AG04450 (cell line): ENCODE data around the gene UBXN1. TPM values are rescaled to one million over a fixed set of nuclear protein-coding genes. Genes with fewer than 3 reads are reported as not detected.
A peak's percentile ranks its signal among the peaks of the same experiment; 100 is the strongest.

Source experiments
- CTCF ChIA-PET: fragments of 300-600, 350-600 bp; formaldehyde crosslinking; extraction: SDS; loops from one replicate; lab custom pipeline; 2022; ENCODE audit warnings: antibody characterized with exemption, inconsistent platforms; lab: Charles Lee
- POLR2A ChIA-PET: fragments of 350-600 bp; formaldehyde crosslinking; extraction: SDS; loops from one replicate; lab custom pipeline; 2021; ENCODE audit warnings: antibody characterized with exemption, inconsistent platforms; lab: Yijun Ruan, JAX
- DNase-seq: peaks from one replicate; pipeline ENCODE4 v3.0.0-alpha.2; 2011; ENCODE audit warnings: low read depth, low spot score
- H3K27ac ChIP-seq: one replicate; pipeline ENCODE4 v1.5.1; 2012; ENCODE audit warnings: low read depth, low read length, control low read depth
- H3K27me3 ChIP-seq: one replicate; pipeline ENCODE4 v1.6.0; 2012; ENCODE audit warnings: low read length; ENCODE audit not compliant: control insufficient read depth, insufficient read depth
- H3K4me3 ChIP-seq: 2 replicates; pipeline ENCODE4 v1.5.1; 2011; ENCODE audit warnings: mild to moderate bottlenecking, low read depth, low read length, control low read depth
- H3K9me3 ChIP-seq: 2 replicates; pipeline ENCODE4 v1.5.1; 2012; ENCODE audit warnings: low read length; ENCODE audit not compliant: control insufficient read depth, insufficient read depth
- polyA plus RNA-seq: library from polyadenylated mRNA; depleted of rRNA; stranded (reverse); fragments of >200 nt; gene quantifications from 2 replicates; pipeline ENCODE4 v1.2.3, GENCODE V29; 2011
- TF ChIP-seq, protein P1 (sequence below): IDR thresholded peaks from 2 replicates; pipeline ENCODE4 v1.5.1; 2011; ENCODE audit warnings: low read depth, low read length, control low read depth, inconsistent platforms

UBXN1 gene
- polyA plus RNA-seq, 1 experiment, result 100 TPM

GRCh38 chr11:62726915-62727164 is 48.0 kb upstream of the UBXN1 start:
- Histone ChIP-seq H3K27me3 (no peaks in the 10 kb centered on the region), H3K27ac (peak overlapping the region; percentile 70), H3K9me3 (no peaks in the 10 kb centered on the region; the same call in 1 of the 2 replicates), H3K4me3 (peak overlapping the region; percentile 99)
- POLR2A ChIA-PET, result interaction anchor here (0.5 to 3.7 kb wide), 25 partner anchors 14 to 935 kb away, joined by 3 to 41 read pairs (median 4); partner anchors contain the start of genes C11orf98, CSKMT, EEF1G and GANAB
- CTCF ChIA-PET, result interaction anchor here (0.5 to 1.8 kb wide), 4 partner anchors 21 to 60 kb away, joined by 3 to 6 read pairs (median 4); no protein-coding TSS in a partner anchor
- DNase-seq, result no peak
- TF ChIP-seq, protein P1, sequence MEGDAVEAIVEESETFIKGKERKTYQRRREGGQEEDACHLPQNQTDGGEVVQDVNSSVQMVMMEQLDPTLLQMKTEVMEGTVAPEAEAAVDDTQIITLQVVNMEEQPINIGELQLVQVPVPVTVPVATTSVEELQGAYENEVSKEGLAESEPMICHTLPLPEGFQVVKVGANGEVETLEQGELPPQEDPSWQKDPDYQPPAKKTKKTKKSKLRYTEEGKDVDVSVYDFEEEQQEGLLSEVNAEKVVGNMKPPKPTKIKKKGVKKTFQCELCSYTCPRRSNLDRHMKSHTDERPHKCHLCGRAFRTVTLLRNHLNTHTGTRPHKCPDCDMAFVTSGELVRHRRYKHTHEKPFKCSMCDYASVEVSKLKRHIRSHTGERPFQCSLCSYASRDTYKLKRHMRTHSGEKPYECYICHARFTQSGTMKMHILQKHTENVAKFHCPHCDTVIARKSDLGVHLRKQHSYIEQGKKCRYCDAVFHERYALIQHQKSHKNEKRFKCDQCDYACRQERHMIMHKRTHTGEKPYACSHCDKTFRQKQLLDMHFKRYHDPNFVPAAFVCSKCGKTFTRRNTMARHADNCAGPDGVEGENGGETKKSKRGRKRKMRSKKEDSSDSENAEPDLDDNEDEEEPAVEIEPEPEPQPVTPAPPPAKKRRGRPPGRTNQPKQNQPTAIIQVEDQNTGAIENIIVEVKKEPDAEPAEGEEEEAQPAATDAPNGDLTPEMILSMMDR, result no peak

GRCh38 chr11:62726156-62726914 is 47.5 kb upstream of the UBXN1 start:
- no peaks in the 10 kb centered on the region; the same call in 1 of the 2 replicates for H3K9me3 ChIP-seq
- peak overlapping the region; percentile 70 for H3K27ac ChIP-seq
- CTCF ChIA-PET, result interaction anchor here (0.6 to 1.8 kb wide), 2 partner anchors 43 to 60 kb away, joined by 3 to 5 read pairs; no protein-coding TSS in a partner anchor
- no peak for DNase-seq
- no peaks in the 10 kb centered on the region for H3K27me3 ChIP-seq
- POLR2A ChIA-PET, result interaction anchor here (0.7 to 3.7 kb wide), 14 partner anchors 17 to 935 kb away, joined by 3 to 41 read pairs (median 7); partner anchors contain the start of genes C11orf98, CSKMT, LBHD1 and LRRN4CL
- peak overlapping the region; percentile 99 for H3K4me3 ChIP-seq
- TF ChIP-seq, protein P1, result no peak

- no peaks in the 10 kb centered on the region; the same call in 1 of the 2 replicates for H3K9me3 ChIP-seq
- H3K27me3 ChIP-seq, result no peaks in the 10 kb centered on the region
- ChIA-PET CTCF (no interaction called here), POLR2A (interaction anchor here (3.1 kb wide), 1 partner anchor 60 kb away, joined by 30 read pairs; the partner anchor contains the start of genes C11orf98 and CSKMT)
- TF ChIP-seq, protein P1, result no peak
- no peak overlapping the region for H3K27ac ChIP-seq
- DNase-seq, result no peak
- peak overlapping the region; percentile 99 for H3K4me3 ChIP-seq
Observed at GRCh38 chr11:62725646-62726045, 46.8 kb upstream of the UBXN1 start.

- peak overlapping the region; percentile 99 for H3K4me3 ChIP-seq
- ChIA-PET CTCF (interaction anchor here (1.3 to 1.4 kb wide), 2 partner anchors 62 to 329 kb away, joined by 4 to 7 read pairs; no protein-coding TSS in a partner anchor), POLR2A (interaction anchor here (0.7 kb wide), 1 partner anchor 66 kb away, joined by 3 read pairs; no protein-coding TSS in a partner anchor)
- H3K27ac ChIP-seq, result no peak overlapping the region
- TF ChIP-seq, protein P1, result no peak
- DNase-seq, result no peak
- no peaks in the 10 kb centered on the region for H3K27me3 ChIP-seq
- H3K9me3 ChIP-seq, result no peaks in the 10 kb centered on the region; the same call in 1 of the 2 replicates
Observed at GRCh38 chr11:62724171-62724570, 45.3 kb upstream of the UBXN1 start.

GRCh38 chr11:62721994-62722393 is 43.1 kb upstream of the UBXN1 start:
- DNase-seq, result no peak
- no peak overlapping the region for H3K27ac ChIP-seq
- ChIA-PET POLR2A (no interaction called here), CTCF (interaction anchor here (1.5 kb wide), 1 partner anchor 8 kb away, joined by 3 read pairs; no protein-coding TSS in a partner anchor)
- TF ChIP-seq, protein P1, result 0 out of 2 replicates have a peak, but pooled peaks have one; percentile 26
- no peak overlapping the region for H3K4me3 ChIP-seq
- no peaks in the 10 kb centered on the region for H3K27me3 ChIP-seq
- no peaks in the 10 kb centered on the region; the same call in 1 of the 2 replicates for H3K9me3 ChIP-seq
